H9 (cell line): ENCODE measurements around the gene DKK3. TPM values are rescaled to one million over a fixed set of nuclear protein-coding genes. Genes with fewer than 3 reads are reported as not detected.
A peak's percentile ranks its signal among the peaks of the same experiment; 100 is the strongest.

ENCODE experiments used
- DNase-seq: peaks from one replicate; pipeline ENCODE4 v3.0.0-alpha.2; 2017
- H2AFZ ChIP-seq: one replicate; pipeline ENCODE4 v1.6.1; 2013; ENCODE audit warnings: mild to moderate bottlenecking, low read length, control low read depth, moderate library complexity
- H2AK5ac ChIP-seq: 2 replicates; pipeline ENCODE4 v1.6.1; 2013; ENCODE audit warnings: low read length, control low read depth, mixed read lengths; ENCODE audit not compliant: insufficient read length
- H2BK120ac ChIP-seq: one replicate; pipeline ENCODE4 v1.6.1; 2013; ENCODE audit warnings: low read depth, mild to moderate bottlenecking, low read length, control low read depth, inconsistent platforms; ENCODE audit not compliant: poor library complexity, severe bottlenecking
- H2BK12ac ChIP-seq: 2 replicates; pipeline ENCODE4 v1.6.1; 2013; ENCODE audit warnings: low read length, control low read depth, mixed read lengths, low read depth; ENCODE audit not compliant: insufficient read length
- H2BK15ac ChIP-seq: 2 replicates; pipeline ENCODE4 v1.6.1; 2013; ENCODE audit warnings: low read depth, low read length, control low read depth
- H2BK20ac ChIP-seq: one replicate; pipeline ENCODE4 v1.6.1; 2013; ENCODE audit warnings: low read depth, mild to moderate bottlenecking, low read length, control low read depth, inconsistent platforms; ENCODE audit not compliant: poor library complexity, severe bottlenecking
- H2BK5ac ChIP-seq: 2 replicates; pipeline ENCODE4 v1.6.1; 2013; ENCODE audit warnings: low read length, control low read depth, mixed read lengths; ENCODE audit not compliant: insufficient read length
- H3K14ac ChIP-seq: 2 replicates; pipeline ENCODE4 v1.6.1; 2013; ENCODE audit warnings: low read length, control low read depth; ENCODE audit not compliant: insufficient read depth
- H3K18ac ChIP-seq: 2 replicates; pipeline ENCODE4 v1.6.1; 2013; ENCODE audit warnings: low read depth, mild to moderate bottlenecking, mixed read lengths, low read length, control low read depth; ENCODE audit not compliant: insufficient read length
- H3K23ac ChIP-seq: 2 replicates; pipeline ENCODE4 v1.6.1; 2013; ENCODE audit warnings: low read length, control low read depth, mixed read lengths, low read depth; ENCODE audit not compliant: insufficient read length
- H3K23me2 ChIP-seq: 2 replicates; pipeline ENCODE4 v1.6.1; 2013; ENCODE audit warnings: low read depth, mild to moderate bottlenecking, mixed read lengths, low read length, control low read depth; ENCODE audit not compliant: insufficient read length, poor library complexity, severe bottlenecking
- H3K27ac ChIP-seq: 2 replicates; pipeline ENCODE4 v1.5.1; 2013; ENCODE audit warnings: low read length, control low read depth, mixed read lengths, low read depth; ENCODE audit not compliant: insufficient read length
- H3K27me3 ChIP-seq: 2 replicates; pipeline ENCODE4 v1.6.1; 2013; ENCODE audit warnings: low read length, control low read depth, inconsistent platforms; ENCODE audit not compliant: insufficient read depth
- H3K4ac ChIP-seq: 2 replicates; pipeline ENCODE4 v1.6.1; 2013; ENCODE audit warnings: low read depth, mild to moderate bottlenecking, control low read depth, inconsistent platforms, low read length, moderate library complexity
- H3K4me1 ChIP-seq: 2 replicates; pipeline ENCODE4 v1.6.1; 2013; ENCODE audit warnings: low read length, control low read depth, inconsistent platforms; ENCODE audit not compliant: insufficient read depth
- H3K4me2 ChIP-seq: 2 replicates; pipeline ENCODE4 v1.6.1; 2013; ENCODE audit warnings: low read length, control low read depth, mixed read lengths; ENCODE audit not compliant: insufficient read length, insufficient read depth
- H3K56ac ChIP-seq: 2 replicates; pipeline ENCODE4 v1.6.1; 2013; ENCODE audit warnings: low read depth, mild to moderate bottlenecking, mixed read lengths, low read length, control low read depth; ENCODE audit not compliant: insufficient read length
- H3K79me1 ChIP-seq: 2 replicates; pipeline ENCODE4 v1.6.1; 2013; ENCODE audit warnings: low read depth, mild to moderate bottlenecking, moderate library complexity, low read length, control low read depth, inconsistent platforms; ENCODE audit not compliant: insufficient read depth, poor library complexity, severe bottlenecking
- H3K79me2 ChIP-seq: 2 replicates; pipeline ENCODE4 v1.6.1; 2013; ENCODE audit warnings: low read length, control low read depth, inconsistent platforms; ENCODE audit not compliant: insufficient read depth
- H3K9ac ChIP-seq: 2 replicates; pipeline ENCODE4 v1.6.1; 2013; ENCODE audit warnings: low read length, control low read depth, mixed read lengths; ENCODE audit not compliant: insufficient read length; ENCODE audit errors: extremely low read depth
- H3K9me3 ChIP-seq: one replicate; pipeline ENCODE4 v1.6.1; 2013; ENCODE audit warnings: low read depth, low read length, inconsistent platforms; ENCODE audit not compliant: control insufficient read depth
- H3T11ph ChIP-seq: one replicate; pipeline ENCODE4 v1.6.1; 2013; ENCODE audit warnings: mild to moderate bottlenecking, low read length, control low read depth, inconsistent platforms
- H4K20me1 ChIP-seq: one replicate; pipeline ENCODE4 v1.6.1; 2013; ENCODE audit not compliant: control insufficient read depth, insufficient read length, insufficient read depth
- H4K5ac ChIP-seq: 2 replicates; pipeline ENCODE4 v1.6.1; 2013; ENCODE audit warnings: low read depth, mild to moderate bottlenecking, mixed read lengths, low read length, control low read depth; ENCODE audit not compliant: insufficient read length
- H4K8ac ChIP-seq: replicated peaks from 2 replicates; pipeline ENCODE4 v1.6.1; 2013; ENCODE audit warnings: low read length, control low read depth, mixed read lengths, low read depth; ENCODE audit not compliant: insufficient read length
- H4K91ac ChIP-seq: 2 replicates; pipeline ENCODE4 v1.6.1; 2013; ENCODE audit warnings: low read depth, mild to moderate bottlenecking, moderate library complexity, mixed read lengths, low read length, control low read depth; ENCODE audit not compliant: insufficient read length
- H3K27ac Mint-ChIP-seq, 3 experiments: 2 replicates in 2 of 3; 3 replicates in 1 of 3; pipeline ENCODE4 v1.8.0; 2020 to 2021; ENCODE audit warnings: mixed read lengths in 3 of 3, mild to moderate bottlenecking in 1 of 3, moderate library complexity in 1 of 3
- H3K27me3 Mint-ChIP-seq: 2 replicates; pipeline ENCODE4 v1.8.0; 2021; ENCODE audit warnings: low read depth, mild to moderate bottlenecking, moderate library complexity, mixed read lengths
- H3K36me3 Mint-ChIP-seq, 3 experiments: 2 replicates in 2 of 3; 3 replicates in 1 of 3; pipeline ENCODE4 v1.8.0; 2020 to 2021; ENCODE audit warnings: low read depth in 3 of 3, mixed read lengths in 3 of 3; ENCODE audit not compliant: insufficient read depth in 1 of 3
- H3K4me1 Mint-ChIP-seq, 2 experiments: 2 replicates each; pipeline ENCODE4 v1.8.0; 2020; ENCODE audit warnings: mixed read lengths in 2 of 2
- H3K4me3 Mint-ChIP-seq, 2 experiments: 2 replicates in 1 of 2; 3 replicates in 1 of 2; pipeline ENCODE4 v1.8.0; 2020 to 2021; ENCODE audit warnings: mild to moderate bottlenecking in 2 of 2, mixed read lengths in 2 of 2, moderate library complexity in 1 of 2
- H3K9me3 Mint-ChIP-seq, 2 experiments: 2 replicates in 1 of 2; 3 replicates in 1 of 2; pipeline ENCODE4 v1.8.0; 2020; ENCODE audit warnings: mild to moderate bottlenecking in 2 of 2, mixed read lengths in 2 of 2, moderate library complexity in 1 of 2
- WGBS: extraction: QIAGEN DNeasy Blood & Tissue Kit; methylation state at CpG from one replicate; pipeline ENCODE4 v1.1.7; 2013; ENCODE audit warnings: missing lambda C conversion rate, low lambda C conversion rate, mixed read lengths; ENCODE audit not compliant: insufficient read length; ENCODE audit errors: extremely low coverage; 5-methylcytosine and 5-hydroxymethylcytosine counted together
- total RNA-seq: library from RNA; stranded (reverse); gene quantifications from 2 replicates; pipeline ENCODE4 v1.2.1, GENCODE V29; 2021
- TF ChIP-seq, protein P1 (sequence below): fragments of 200-600 bp; sonication (generic); conservative IDR thresholded peaks from 3 replicates; pipeline ENCODE4 v1.8.0; 2021; ENCODE audit warnings: antibody characterized with exemption, mild to moderate bottlenecking

Gene DKK3
- total RNA-seq, 1 experiment from 2014 or later, result 17.1 TPM

GRCh38 chr11:11966826-11967668, 41.4 kb downstream of the DKK3 start:
- Histone ChIP-seq H2BK5ac (no peak overlapping the region), H2BK12ac (no peak overlapping the region), H3T11ph (no peak overlapping the region), H3K23ac (no peak overlapping the region), H4K20me1 (no peaks in the 10 kb centered on the region), H3K4me1 (no peaks in the 10 kb centered on the region; the same call in 1 of the 2 replicates), H3K27me3 (no peaks in the 10 kb centered on the region), H3K14ac (no peak overlapping the region), H2BK120ac (no peak overlapping the region), H2AFZ (no peak overlapping the region), H3K9ac (no peak overlapping the region), H3K79me1 (no peaks in the 10 kb centered on the region), H4K8ac (no peak overlapping the region), H3K9me3 (no peaks in the 10 kb centered on the region), H4K91ac (no peak overlapping the region), H3K27ac (no peak overlapping the region), H3K4me2 (no peak overlapping the region), H3K18ac (no peak overlapping the region), H2AK5ac (no peak overlapping the region), H3K56ac (no peak overlapping the region), H3K4ac (no peak overlapping the region), H4K5ac (no peak overlapping the region), H2BK20ac (no peak overlapping the region), H3K79me2 (no peaks in the 10 kb centered on the region), H3K23me2 (no peaks in the 10 kb centered on the region), H2BK15ac (no peak overlapping the region)
- Mint-ChIP-seq H3K4me3 (no peak overlapping the region), H3K36me3 (peaks cover 0 to 12% (median 4%) of the 10 kb centered on the region in 3 experiments; a peak in 3 of 7 replicates), H3K4me1 (peaks cover 7 to 10% of the 10 kb centered on the region in 2 experiments), H3K27me3 (no peaks in the 10 kb centered on the region; the same call in 1 of the 2 replicates), H3K27ac (no peak overlapping the region), H3K9me3 (no peaks in the 10 kb centered on the region)
- TF ChIP-seq, protein P1, sequence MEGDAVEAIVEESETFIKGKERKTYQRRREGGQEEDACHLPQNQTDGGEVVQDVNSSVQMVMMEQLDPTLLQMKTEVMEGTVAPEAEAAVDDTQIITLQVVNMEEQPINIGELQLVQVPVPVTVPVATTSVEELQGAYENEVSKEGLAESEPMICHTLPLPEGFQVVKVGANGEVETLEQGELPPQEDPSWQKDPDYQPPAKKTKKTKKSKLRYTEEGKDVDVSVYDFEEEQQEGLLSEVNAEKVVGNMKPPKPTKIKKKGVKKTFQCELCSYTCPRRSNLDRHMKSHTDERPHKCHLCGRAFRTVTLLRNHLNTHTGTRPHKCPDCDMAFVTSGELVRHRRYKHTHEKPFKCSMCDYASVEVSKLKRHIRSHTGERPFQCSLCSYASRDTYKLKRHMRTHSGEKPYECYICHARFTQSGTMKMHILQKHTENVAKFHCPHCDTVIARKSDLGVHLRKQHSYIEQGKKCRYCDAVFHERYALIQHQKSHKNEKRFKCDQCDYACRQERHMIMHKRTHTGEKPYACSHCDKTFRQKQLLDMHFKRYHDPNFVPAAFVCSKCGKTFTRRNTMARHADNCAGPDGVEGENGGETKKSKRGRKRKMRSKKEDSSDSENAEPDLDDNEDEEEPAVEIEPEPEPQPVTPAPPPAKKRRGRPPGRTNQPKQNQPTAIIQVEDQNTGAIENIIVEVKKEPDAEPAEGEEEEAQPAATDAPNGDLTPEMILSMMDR, result peak; percentile 85
- no CpG with 5 or more reads among the region's 15 CpGs for WGBS
- peak; percentile 92 for DNase-seq
